ENCODE results near the gene ASPHD1. TPM values are rescaled to one million over a fixed set of nuclear protein-coding genes. Genes with fewer than 3 reads are reported as not detected.

ASPHD1 gene
- total and polyA plus RNA-seq, 2 of the 4 experiments (the other 2 are of a cell fraction): 4.1 to 14.5 TPM

GRCh38 chr16:29881050-29881449 is 19.2 kb upstream of the ASPHD1 start:
- Histone ChIP-seq H2BK5ac (ENCODE audit: low read depth, low read length, poor library complexity, severe bottlenecking) (no peak overlapping the region), H4K5ac (ENCODE audit: low read depth, low read length) (no peak overlapping the region), H3K18ac (ENCODE audit: low read depth, low read length) (no peak overlapping the region), H4K91ac (ENCODE audit: insufficient read depth, low read depth, low read length) (no peak overlapping the region), H3K27me3 (ENCODE audit: control insufficient read depth, insufficient read depth, low read length) (peaks cover 15% of the 10 kb centered on the region), H2AFZ (replicated peaks; ENCODE audit: low read length, poor library complexity) (no peak overlapping the region), H2AK9ac (replicated peaks; ENCODE audit: low read depth, low read length, poor library complexity) (no peak overlapping the region), H2BK20ac (ENCODE audit: low read depth, low read length) (no peak overlapping the region), H3K14ac (replicated peaks; ENCODE audit: low read depth, low read length) (no peak overlapping the region), H3K36me3 (ENCODE audit: control insufficient read depth, insufficient read depth, low read length) (peaks cover 1% of the 10 kb centered on the region), H3K4me1 (ENCODE audit: control insufficient read depth, insufficient read depth, low read length) (no peaks in the 10 kb centered on the region), H2BK120ac (ENCODE audit: low read depth, low read length) (no peak overlapping the region), H3K9ac (ENCODE audit: low read depth, low read length) (no peak overlapping the region), H3K27ac (ENCODE audit: insufficient read depth, low read length) (no peak overlapping the region), H3K4me3 (ENCODE audit: insufficient read depth, low read depth, low read length) (no peak overlapping the region), H2BK15ac (ENCODE audit: low read depth, low read length) (no peak overlapping the region), H4K8ac (ENCODE audit: low read depth in 2 of 2, low read length in 2 of 2) (no peak overlapping the region), H3K9me1 (ENCODE audit: insufficient read depth, low read length) (no peaks in the 10 kb centered on the region), H3K23ac (ENCODE audit: low read depth, low read length) (peak overlapping the region; percentile 27; the same call in 1 of the 2 replicates), H2AK5ac (ENCODE audit: low read depth, low read length) (no peak overlapping the region), H3K4ac (ENCODE audit: low read depth, low read length) (no peak overlapping the region), H4K20me1 (ENCODE audit: insufficient read depth, low read length) (peaks cover 3% of the 10 kb centered on the region; the same call in 1 of the 2 replicates), H3K9me3 (ENCODE audit: control insufficient read depth, insufficient read depth, low read length) (no peaks in the 10 kb centered on the region), H3K56ac (ENCODE audit: extremely low read depth, insufficient read depth, low read length) (no peak overlapping the region), H3K4me2 (ENCODE audit: low read depth, low read length) (no peak overlapping the region), H3K79me1 (ENCODE audit: low read depth in 1 of 2, low read length in 2 of 2) (no peaks in the 10 kb centered on the region)
- intact Hi-C loops (cut with micrococcal nuclease) (no loop called here), in situ Hi-C loops (cut with MboI; ENCODE audit: low sequenced_read_pairs) (no loop called here), dilution Hi-C loops (cut with HindIII; ENCODE audit: low sequenced_read_pairs, unreplicated experiment) (no loop called here)
- WGBS, 2 experiments (ENCODE audit: extremely low coverage in 2 of 2, insufficient read length in 1 of 2): no CpG with 5 or more reads among the region's 3 CpGs
- BruUV-seq (replicated peaks): no TSS peak
- DNase-seq (no peak), ATAC-seq (ENCODE audit: low read depth) (no peak)
- TF ChIP-seq MAZ (IDR thresholded peaks at IDR 0.05; ENCODE audit: borderline replicate concordance, low read depth, low read length) (no peak), CHD1 (IDR thresholded peaks at IDR 0.05; ENCODE audit: low read depth, low read length) (no peak), MAFK (IDR thresholded peaks at IDR 0.05; ENCODE audit: low read depth, low read length) (no peak), MXI1 (IDR thresholded peaks at IDR 0.05; ENCODE audit: borderline replicate concordance, low read depth, low read length) (no peak), RFX5 (IDR thresholded peaks at IDR 0.05; ENCODE audit: low read depth, low read length) (no peak), NFE2L2 (IDR thresholded peaks at IDR 0.05; ENCODE audit: low read depth, low read length) (no peak), POLR2A (IDR thresholded peaks at IDR 0.05; ENCODE audit: low read depth, low read length) (no peak), RAD21 (IDR thresholded peaks at IDR 0.05; ENCODE audit: low read length) (no peak), CEBPB (IDR thresholded peaks at IDR 0.05; ENCODE audit: low read depth, low read length) (no peak), BHLHE40 (IDR thresholded peaks at IDR 0.05; ENCODE audit: low read depth, low read length) (no peak)
- TF ChIP-seq, protein P1, sequence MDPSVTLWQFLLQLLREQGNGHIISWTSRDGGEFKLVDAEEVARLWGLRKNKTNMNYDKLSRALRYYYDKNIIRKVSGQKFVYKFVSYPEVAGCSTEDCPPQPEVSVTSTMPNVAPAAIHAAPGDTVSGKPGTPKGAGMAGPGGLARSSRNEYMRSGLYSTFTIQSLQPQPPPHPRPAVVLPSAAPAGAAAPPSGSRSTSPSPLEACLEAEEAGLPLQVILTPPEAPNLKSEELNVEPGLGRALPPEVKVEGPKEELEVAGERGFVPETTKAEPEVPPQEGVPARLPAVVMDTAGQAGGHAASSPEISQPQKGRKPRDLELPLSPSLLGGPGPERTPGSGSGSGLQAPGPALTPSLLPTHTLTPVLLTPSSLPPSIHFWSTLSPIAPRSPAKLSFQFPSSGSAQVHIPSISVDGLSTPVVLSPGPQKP (IDR thresholded peaks at IDR 0.05; ENCODE audit: borderline replicate concordance, low read depth, low read length): no peak
- TF ChIP-seq, protein P2, sequence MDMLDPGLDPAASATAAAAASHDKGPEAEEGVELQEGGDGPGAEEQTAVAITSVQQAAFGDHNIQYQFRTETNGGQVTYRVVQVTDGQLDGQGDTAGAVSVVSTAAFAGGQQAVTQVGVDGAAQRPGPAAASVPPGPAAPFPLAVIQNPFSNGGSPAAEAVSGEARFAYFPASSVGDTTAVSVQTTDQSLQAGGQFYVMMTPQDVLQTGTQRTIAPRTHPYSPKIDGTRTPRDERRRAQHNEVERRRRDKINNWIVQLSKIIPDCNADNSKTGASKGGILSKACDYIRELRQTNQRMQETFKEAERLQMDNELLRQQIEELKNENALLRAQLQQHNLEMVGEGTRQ (IDR thresholded peaks at IDR 0.05; ENCODE audit: low read depth, low read length): no peak
- TF ChIP-seq, protein P3, sequence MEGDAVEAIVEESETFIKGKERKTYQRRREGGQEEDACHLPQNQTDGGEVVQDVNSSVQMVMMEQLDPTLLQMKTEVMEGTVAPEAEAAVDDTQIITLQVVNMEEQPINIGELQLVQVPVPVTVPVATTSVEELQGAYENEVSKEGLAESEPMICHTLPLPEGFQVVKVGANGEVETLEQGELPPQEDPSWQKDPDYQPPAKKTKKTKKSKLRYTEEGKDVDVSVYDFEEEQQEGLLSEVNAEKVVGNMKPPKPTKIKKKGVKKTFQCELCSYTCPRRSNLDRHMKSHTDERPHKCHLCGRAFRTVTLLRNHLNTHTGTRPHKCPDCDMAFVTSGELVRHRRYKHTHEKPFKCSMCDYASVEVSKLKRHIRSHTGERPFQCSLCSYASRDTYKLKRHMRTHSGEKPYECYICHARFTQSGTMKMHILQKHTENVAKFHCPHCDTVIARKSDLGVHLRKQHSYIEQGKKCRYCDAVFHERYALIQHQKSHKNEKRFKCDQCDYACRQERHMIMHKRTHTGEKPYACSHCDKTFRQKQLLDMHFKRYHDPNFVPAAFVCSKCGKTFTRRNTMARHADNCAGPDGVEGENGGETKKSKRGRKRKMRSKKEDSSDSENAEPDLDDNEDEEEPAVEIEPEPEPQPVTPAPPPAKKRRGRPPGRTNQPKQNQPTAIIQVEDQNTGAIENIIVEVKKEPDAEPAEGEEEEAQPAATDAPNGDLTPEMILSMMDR (conservative IDR thresholded peaks at IDR 0.05; ENCODE audit: low read depth, low read length): no peak
- CTCF ChIA-PET: interaction anchor here (1.0 kb wide), 1 partner anchor 19 kb away, joined by 3 read pairs; the partner anchor contains the start of gene SEZ6L2
- POLR2A ChIA-PET (ENCODE audit: unreplicated experiment): no interaction called here

Data from IMR-90 (cell line).